Measurements from ENCODE around the gene ANK3.

Gene ANK3

DNA sequence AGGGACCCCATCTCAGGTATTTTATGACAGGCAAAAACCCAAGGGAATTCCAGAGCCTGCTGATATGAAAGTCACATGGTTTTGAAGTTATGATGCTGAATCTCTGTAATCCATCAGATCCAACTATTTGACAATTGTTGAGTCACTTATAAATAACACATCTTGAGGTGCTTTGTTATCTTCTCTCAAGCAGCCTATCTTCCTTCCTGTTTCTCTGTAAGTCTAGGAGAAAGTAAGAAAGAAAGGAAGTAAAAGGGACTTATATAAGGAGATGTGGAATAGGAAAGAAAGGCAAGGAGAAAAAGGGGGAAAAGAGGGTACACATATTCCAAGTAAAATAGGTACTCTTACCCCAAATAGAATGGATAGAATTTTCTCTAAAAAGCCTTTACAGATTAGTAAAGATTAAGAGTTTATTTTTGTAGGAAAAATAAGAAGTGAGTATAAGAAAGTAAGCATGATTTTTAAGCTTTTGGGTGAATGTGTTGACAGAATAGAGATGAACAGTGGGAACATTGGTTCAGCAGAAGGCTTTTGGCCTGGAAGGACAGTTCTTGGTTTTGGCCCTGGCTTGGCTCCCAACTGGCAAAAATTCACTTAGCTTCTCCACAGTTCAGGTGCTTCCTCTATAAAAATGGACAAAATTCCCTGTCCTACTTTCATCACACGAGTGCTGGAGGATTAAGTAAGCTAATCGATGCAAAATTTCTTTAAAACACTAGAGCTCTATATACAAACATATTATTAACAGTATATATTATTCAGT, 39.6 kb upstream of the ANK3 start:
- TF ChIP-seq, protein P1, sequence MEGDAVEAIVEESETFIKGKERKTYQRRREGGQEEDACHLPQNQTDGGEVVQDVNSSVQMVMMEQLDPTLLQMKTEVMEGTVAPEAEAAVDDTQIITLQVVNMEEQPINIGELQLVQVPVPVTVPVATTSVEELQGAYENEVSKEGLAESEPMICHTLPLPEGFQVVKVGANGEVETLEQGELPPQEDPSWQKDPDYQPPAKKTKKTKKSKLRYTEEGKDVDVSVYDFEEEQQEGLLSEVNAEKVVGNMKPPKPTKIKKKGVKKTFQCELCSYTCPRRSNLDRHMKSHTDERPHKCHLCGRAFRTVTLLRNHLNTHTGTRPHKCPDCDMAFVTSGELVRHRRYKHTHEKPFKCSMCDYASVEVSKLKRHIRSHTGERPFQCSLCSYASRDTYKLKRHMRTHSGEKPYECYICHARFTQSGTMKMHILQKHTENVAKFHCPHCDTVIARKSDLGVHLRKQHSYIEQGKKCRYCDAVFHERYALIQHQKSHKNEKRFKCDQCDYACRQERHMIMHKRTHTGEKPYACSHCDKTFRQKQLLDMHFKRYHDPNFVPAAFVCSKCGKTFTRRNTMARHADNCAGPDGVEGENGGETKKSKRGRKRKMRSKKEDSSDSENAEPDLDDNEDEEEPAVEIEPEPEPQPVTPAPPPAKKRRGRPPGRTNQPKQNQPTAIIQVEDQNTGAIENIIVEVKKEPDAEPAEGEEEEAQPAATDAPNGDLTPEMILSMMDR (IDR thresholded peaks at IDR 0.05; ENCODE audit: low read depth, low read length): no peak

DNA sequence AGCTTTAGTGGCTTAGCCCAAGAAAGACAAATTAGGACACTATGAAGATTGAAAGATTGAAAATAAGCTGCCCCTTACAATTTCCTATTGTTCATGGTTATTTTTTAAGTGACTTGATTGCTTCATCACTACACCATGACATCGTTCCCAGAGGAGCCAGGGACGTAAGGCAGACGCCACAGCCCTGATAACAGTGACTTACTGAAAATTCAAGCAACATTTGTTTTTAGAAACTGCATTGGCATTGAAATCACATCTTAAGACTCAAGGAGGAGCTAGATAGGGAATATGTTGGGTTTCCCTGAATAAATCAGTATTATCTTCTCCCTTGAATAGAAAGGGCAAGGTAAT, 38.7 kb upstream of the ANK3 start:
- Histone ChIP-seq H3K27me3 (ENCODE audit: insufficient read depth, low read depth, severe bottlenecking) (no peaks in the 10 kb centered on the region), H3K9me3 (ENCODE audit: severe bottlenecking) (no peaks in the 10 kb centered on the region), H3K36me3 (no peaks in the 10 kb centered on the region), H3K4me3 (ENCODE audit: low read depth, low read length) (no peak overlapping the region), H3K27ac (no peak overlapping the region)
- DNase-seq: no peak
- TF ChIP-seq, protein P1 (IDR thresholded peaks at IDR 0.05; ENCODE audit: low read depth, low read length): no peak

More for the DNA sequence above, 39.6 kb upstream of the ANK3 start:
- H3K27me3 ChIP-seq (ENCODE audit: insufficient read depth, low read depth, severe bottlenecking): no peaks in the 10 kb centered on the region
- no peak overlapping the region for H3K27ac ChIP-seq
- no peaks in the 10 kb centered on the region for H3K9me3 ChIP-seq (ENCODE audit: severe bottlenecking)
- DNase-seq: no peak
- no peaks in the 10 kb centered on the region for H3K36me3 ChIP-seq
- H3K4me3 ChIP-seq (ENCODE audit: low read depth, low read length): no peak overlapping the region

DNA sequence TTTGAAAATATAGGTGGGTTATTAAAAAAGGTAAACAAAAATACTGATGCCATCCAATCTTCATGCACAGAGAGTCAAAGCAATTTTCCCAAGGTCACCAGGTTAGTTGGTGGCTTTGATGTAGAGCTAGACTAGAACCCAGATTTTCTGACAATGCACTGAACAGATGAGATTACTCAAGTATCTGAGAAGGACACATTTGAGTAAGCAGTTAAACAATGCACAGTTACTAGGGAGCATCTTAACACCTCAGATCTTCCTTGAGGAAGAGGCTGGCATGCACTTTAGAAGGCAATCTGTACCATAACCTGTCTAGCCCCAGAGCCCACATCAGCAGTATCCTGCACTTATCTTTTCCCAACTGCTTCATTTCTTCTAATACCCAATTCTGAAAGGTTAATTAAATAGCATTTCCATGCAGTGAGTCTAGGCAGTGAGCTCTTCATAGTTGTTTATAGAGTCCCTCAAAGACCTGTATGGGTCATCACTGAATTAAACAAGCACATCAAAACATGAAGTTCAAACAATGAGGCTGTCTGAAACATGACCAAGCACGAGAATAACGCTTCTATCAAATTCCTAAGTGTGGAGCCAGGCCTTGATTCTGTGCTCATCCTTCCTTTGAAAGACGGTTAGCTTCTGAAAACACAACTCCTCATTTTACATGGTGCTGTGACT, 38.2 kb upstream of the ANK3 start:
- DNase-seq: no peak
- TF ChIP-seq, protein P1 (IDR thresholded peaks at IDR 0.05; ENCODE audit: low read depth, low read length): no peak
- no peak overlapping the region for H3K27ac ChIP-seq
- H3K27me3 ChIP-seq (ENCODE audit: insufficient read depth, low read depth, severe bottlenecking): no peaks in the 10 kb centered on the region
- H3K36me3 ChIP-seq: no peaks in the 10 kb centered on the region
- no peak overlapping the region for H3K4me3 ChIP-seq (ENCODE audit: low read depth, low read length)
- no peaks in the 10 kb centered on the region for H3K9me3 ChIP-seq (ENCODE audit: severe bottlenecking)

DNA sequence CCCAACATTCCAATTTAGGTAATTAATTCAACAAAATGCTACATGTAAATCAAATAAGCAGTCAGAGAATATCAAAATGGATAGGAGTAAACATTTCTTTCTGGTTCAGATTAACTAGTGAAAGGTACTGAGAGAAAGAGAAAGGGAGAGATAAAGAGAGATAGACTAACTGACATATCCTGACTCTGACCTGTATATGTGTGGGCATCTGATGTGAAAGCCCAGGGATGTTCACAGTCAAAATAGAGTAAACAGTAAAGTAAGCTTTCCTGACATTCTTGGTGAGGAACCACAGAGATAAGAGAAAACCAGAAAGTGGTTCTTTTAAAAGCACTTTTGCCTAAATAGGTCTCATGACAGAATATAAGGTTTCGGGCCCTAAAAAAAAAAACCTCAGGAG, 37.5 kb upstream of the ANK3 start:
- H3K4me3 ChIP-seq (ENCODE audit: low read depth, low read length): no peak overlapping the region
- TF ChIP-seq, protein P1 (IDR thresholded peaks at IDR 0.05; ENCODE audit: low read depth, low read length): no peak
- no peaks in the 10 kb centered on the region for H3K36me3 ChIP-seq
- H3K27me3 ChIP-seq (ENCODE audit: insufficient read depth, low read depth, severe bottlenecking): no peaks in the 10 kb centered on the region
- H3K27ac ChIP-seq: no peak overlapping the region
- H3K9me3 ChIP-seq (ENCODE audit: severe bottlenecking): no peaks in the 10 kb centered on the region
- DNase-seq: no peak

DNA sequence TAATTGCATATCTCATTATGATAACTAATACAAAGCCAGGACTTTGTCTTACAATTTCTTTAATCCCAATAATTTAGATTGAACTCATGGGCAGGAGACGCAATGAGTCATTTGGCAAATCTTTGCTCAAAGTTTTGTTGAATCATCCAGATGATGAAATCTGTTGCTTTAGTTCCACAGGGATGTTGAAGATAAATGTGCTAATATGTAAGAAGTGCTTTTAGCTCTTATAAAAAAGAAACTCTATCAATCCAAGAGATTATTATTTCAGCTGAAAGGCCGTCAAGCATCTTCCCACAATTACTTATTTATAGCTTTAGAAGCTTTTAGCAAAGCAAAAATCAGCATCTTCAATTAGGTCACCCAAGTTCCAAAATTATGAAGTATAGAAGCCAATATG, 36.8 kb upstream of the ANK3 start:
- DNase-seq: no peak
- Histone ChIP-seq H3K27ac (no peak overlapping the region), H3K27me3 (ENCODE audit: insufficient read depth, low read depth, severe bottlenecking) (no peaks in the 10 kb centered on the region), H3K36me3 (no peaks in the 10 kb centered on the region), H3K9me3 (ENCODE audit: severe bottlenecking) (no peaks in the 10 kb centered on the region), H3K4me3 (ENCODE audit: low read depth, low read length) (no peak overlapping the region)
- TF ChIP-seq, protein P1 (IDR thresholded peaks at IDR 0.05; ENCODE audit: low read depth, low read length): no peak

All from WERI-Rb-1 (cell line).